ENCODE measurements around the gene BRINP1. TPM values are rescaled to one million over a fixed set of nuclear protein-coding genes. Genes with fewer than 3 reads are reported as not detected.

BRINP1 gene
- total RNA-seq, 2 donors from 2014 or later: 1.8 to 4.3 TPM

- Histone ChIP-seq H3K9me3 (peaks cover 3% of the 10 kb centered on the region), H3K4me1 (ENCODE audit: control insufficient read depth in 1 of 2, low read depth in 2 of 2) (no peaks in the 10 kb centered on the region), H3K4me3 (no peak overlapping the region), H3K36me3 (no peaks in the 10 kb centered on the region), H3K27me3 (replicated peaks; ENCODE audit: insufficient read depth) (no peaks in the 10 kb centered on the region), H3K27ac (no peak overlapping the region)
- ATAC-seq (ENCODE audit: insufficient number of reproducible peaks, low FRiP score, low read depth) (no peak), DNase-seq (ENCODE audit: low spot score) (no peak)
- no peak for TF ChIP-seq CTCF (IDR thresholded peaks at IDR 0.05)
Observed at GRCh38 chr9:119332522-119332921, 36.7 kb downstream of the BRINP1 start.

GRCh38 chr9:119322184-119322583 lies 47.1 kb downstream of the BRINP1 start:
- Histone ChIP-seq H3K27ac (no peak overlapping the region), H3K9me3 (no peaks in the 10 kb centered on the region), H3K27me3 (replicated peaks; ENCODE audit: insufficient read depth) (no peaks in the 10 kb centered on the region), H3K4me3 (no peak overlapping the region), H3K36me3 (no peaks in the 10 kb centered on the region), H3K4me1 (ENCODE audit: control insufficient read depth in 1 of 2, low read depth in 2 of 2) (no peaks in the 10 kb centered on the region)
- no peak for TF ChIP-seq CTCF (IDR thresholded peaks at IDR 0.05)
- no peak for DNase-seq (ENCODE audit: low spot score)
- no peak for ATAC-seq (ENCODE audit: insufficient number of reproducible peaks, low FRiP score, low read depth)

- H3K4me3 ChIP-seq: no peak overlapping the region
- ATAC-seq (ENCODE audit: insufficient number of reproducible peaks, low FRiP score, low read depth) (no peak), DNase-seq (ENCODE audit: low spot score) (no peak)
- H3K4me1 ChIP-seq (ENCODE audit: control insufficient read depth in 1 of 2, low read depth in 2 of 2): no peaks in the 10 kb centered on the region
- no peaks in the 10 kb centered on the region for H3K36me3 ChIP-seq
- no peak for TF ChIP-seq CTCF (IDR thresholded peaks at IDR 0.05)
- H3K27me3 ChIP-seq (replicated peaks; ENCODE audit: insufficient read depth): no peaks in the 10 kb centered on the region
- H3K9me3 ChIP-seq: no peaks in the 10 kb centered on the region
- H3K27ac ChIP-seq: no peak overlapping the region
Observed at GRCh38 chr9:119318371-119318770, 50.9 kb downstream of the BRINP1 start.

- Histone ChIP-seq H3K27ac (no peak overlapping the region), H3K4me3 (no peak overlapping the region), H3K9me3 (no peaks in the 10 kb centered on the region), H3K4me1 (ENCODE audit: control insufficient read depth in 1 of 2, low read depth in 2 of 2) (no peaks in the 10 kb centered on the region), H3K36me3 (no peaks in the 10 kb centered on the region), H3K27me3 (replicated peaks; ENCODE audit: insufficient read depth) (no peaks in the 10 kb centered on the region)
- no peak for ATAC-seq (ENCODE audit: insufficient number of reproducible peaks, low FRiP score, low read depth)
- DNase-seq (ENCODE audit: low spot score): no peak
- no peak for TF ChIP-seq CTCF (IDR thresholded peaks at IDR 0.05)
Observed at GRCh38 chr9:119313846-119314245, 55.4 kb downstream of the BRINP1 start.

- no peak overlapping the region for H3K4me3 ChIP-seq
- H3K27ac ChIP-seq: no peak overlapping the region
- no peak for TF ChIP-seq CTCF (IDR thresholded peaks at IDR 0.05)
- no peaks in the 10 kb centered on the region for H3K9me3 ChIP-seq
- no peak for ATAC-seq (ENCODE audit: insufficient number of reproducible peaks, low FRiP score, low read depth)
- H3K36me3 ChIP-seq: no peaks in the 10 kb centered on the region
- DNase-seq (ENCODE audit: low spot score): no peak
- H3K4me1 ChIP-seq (ENCODE audit: control insufficient read depth in 1 of 2, low read depth in 2 of 2): no peaks in the 10 kb centered on the region
- H3K27me3 ChIP-seq (replicated peaks; ENCODE audit: insufficient read depth): no peaks in the 10 kb centered on the region
Observed at GRCh38 chr9:119310741-119311140, 58.5 kb downstream of the BRINP1 start.

All from thoracic aorta (tissue), 2 donors.